ENCODE data around the gene ELF2.

The ELF2 gene

GRCh38 chr4:139007640-139008039 lies 169.4 kb downstream of the ELF2 start:
- TF ChIP-seq CTCF (IDR thresholded peaks at IDR 0.05; ENCODE audit: control insufficient read depth, extremely low read depth, insufficient read depth), result no peak
- H3K4me3 ChIP-seq (ENCODE audit: low read depth, low read length), result no peak overlapping the region
- no peak for DNase-seq (ENCODE audit: low read depth)

Data from LNCaP clone FGC (cell line).